Measurements from ENCODE around the gene DPP6.

DNA sequence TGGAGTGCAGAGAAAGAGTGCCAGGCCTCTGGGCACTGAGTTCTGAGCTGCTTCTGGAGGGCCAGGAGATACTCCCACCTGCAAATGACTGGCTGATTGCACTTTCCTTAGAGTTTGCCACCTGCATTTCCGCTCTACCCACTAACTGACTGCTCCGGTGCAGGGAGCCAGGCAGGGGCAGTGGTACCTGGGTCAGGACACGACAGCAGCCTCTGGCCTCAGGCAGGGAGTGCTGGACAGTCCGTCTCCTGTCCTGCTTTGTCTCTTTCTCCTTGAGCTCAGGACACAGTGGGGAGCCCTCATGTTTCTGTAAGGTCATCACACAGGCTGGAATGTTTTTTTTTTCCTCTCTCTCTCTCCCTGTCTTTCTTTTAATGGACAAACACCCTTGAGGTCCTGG lies 252.0 kb downstream of the DPP6 start:
- TF ChIP-seq POLR2AphosphoS5 (IDR thresholded peaks at IDR 0.05) (no peak), POLR2A (IDR thresholded peaks at IDR 0.05) (no peak)
- TF ChIP-seq, protein P1, sequence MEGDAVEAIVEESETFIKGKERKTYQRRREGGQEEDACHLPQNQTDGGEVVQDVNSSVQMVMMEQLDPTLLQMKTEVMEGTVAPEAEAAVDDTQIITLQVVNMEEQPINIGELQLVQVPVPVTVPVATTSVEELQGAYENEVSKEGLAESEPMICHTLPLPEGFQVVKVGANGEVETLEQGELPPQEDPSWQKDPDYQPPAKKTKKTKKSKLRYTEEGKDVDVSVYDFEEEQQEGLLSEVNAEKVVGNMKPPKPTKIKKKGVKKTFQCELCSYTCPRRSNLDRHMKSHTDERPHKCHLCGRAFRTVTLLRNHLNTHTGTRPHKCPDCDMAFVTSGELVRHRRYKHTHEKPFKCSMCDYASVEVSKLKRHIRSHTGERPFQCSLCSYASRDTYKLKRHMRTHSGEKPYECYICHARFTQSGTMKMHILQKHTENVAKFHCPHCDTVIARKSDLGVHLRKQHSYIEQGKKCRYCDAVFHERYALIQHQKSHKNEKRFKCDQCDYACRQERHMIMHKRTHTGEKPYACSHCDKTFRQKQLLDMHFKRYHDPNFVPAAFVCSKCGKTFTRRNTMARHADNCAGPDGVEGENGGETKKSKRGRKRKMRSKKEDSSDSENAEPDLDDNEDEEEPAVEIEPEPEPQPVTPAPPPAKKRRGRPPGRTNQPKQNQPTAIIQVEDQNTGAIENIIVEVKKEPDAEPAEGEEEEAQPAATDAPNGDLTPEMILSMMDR (IDR thresholded peaks at IDR 0.05 in 8 of 11, conservative IDR thresholded peaks at IDR 0.05 in 3 of 11), result no peak
